HG02852 (cell line): ENCODE measurements around the gene CCDC127.

Source experiments
- ATAC-seq: cut with Tn5 transposase; IDR thresholded peaks from one replicate; pipeline ENCODE4 v1.9.1; 2021; ENCODE audit warnings: mild to moderate bottlenecking, moderate library complexity; ENCODE audit not compliant: unreplicated experiment

CCDC127 gene

GRCh38 chr5:191036-191948 lies 26.7 kb downstream of the CCDC127 start, which contains the start of gene LRRC14B:
Gene LRRC14B, plus strand, starts transcription at chr5:191495. Its CDS starts 44 bp downstream, at chr5:191539.
- ATAC-seq: peak; percentile 34

- ATAC-seq: peak; percentile 27
Observed at GRCh38 chr5:190366-191035, 27.5 kb downstream of the CCDC127 start.

- ATAC-seq: no peak
Observed at GRCh38 chr5:189976-190365, 28.0 kb downstream of the CCDC127 start.

GRCh38 chr5:189486-189885 lies 28.5 kb downstream of the CCDC127 start:
- no peak for ATAC-seq

GRCh38 chr5:188488-189481 lies 29.2 kb downstream of the CCDC127 start:
- ATAC-seq: peak; percentile 75

- no peak for ATAC-seq
Observed at GRCh38 chr5:187617-188451, 30.1 kb downstream of the CCDC127 start.

- ATAC-seq: no peak
Observed at GRCh38 chr5:187042-187431, 30.9 kb downstream of the CCDC127 start.

GRCh38 chr5:186091-187041 lies 31.6 kb downstream of the CCDC127 start:
- no peak for ATAC-seq

- ATAC-seq: no peak
Observed at GRCh38 chr5:185095-186070, 32.6 kb downstream of the CCDC127 start.

GRCh38 chr5:184471-184870 lies 33.5 kb downstream of the CCDC127 start:
- no peak for ATAC-seq

GRCh38 chr5:182126-182525 lies 35.8 kb downstream of the CCDC127 start:
- no peak for ATAC-seq

- no peak for ATAC-seq
Observed at GRCh38 chr5:181566-181965, 36.4 kb downstream of the CCDC127 start.

- ATAC-seq: no peak
Observed at GRCh38 chr5:181160-181559, 36.8 kb downstream of the CCDC127 start.

- ATAC-seq: no peak
Observed at GRCh38 chr5:180286-180918, 37.6 kb downstream of the CCDC127 start.

GRCh38 chr5:179401-179800 lies 38.6 kb downstream of the CCDC127 start:
- ATAC-seq: no peak

- ATAC-seq: no peak
Observed at GRCh38 chr5:178110-178509, 39.8 kb downstream of the CCDC127 start.

GRCh38 chr5:176296-176823 lies 41.6 kb downstream of the CCDC127 start:
- ATAC-seq: no peak
